GM18502 (cell line): Measurements from ENCODE around the gene GATA2.

Source experiments
- ATAC-seq: cut with Tn5 transposase; IDR thresholded peaks from one replicate; pipeline ENCODE4 v1.9.1; 2021; ENCODE audit warnings: mild to moderate bottlenecking; ENCODE audit not compliant: unreplicated experiment, poor library complexity

Gene GATA2

DNA sequence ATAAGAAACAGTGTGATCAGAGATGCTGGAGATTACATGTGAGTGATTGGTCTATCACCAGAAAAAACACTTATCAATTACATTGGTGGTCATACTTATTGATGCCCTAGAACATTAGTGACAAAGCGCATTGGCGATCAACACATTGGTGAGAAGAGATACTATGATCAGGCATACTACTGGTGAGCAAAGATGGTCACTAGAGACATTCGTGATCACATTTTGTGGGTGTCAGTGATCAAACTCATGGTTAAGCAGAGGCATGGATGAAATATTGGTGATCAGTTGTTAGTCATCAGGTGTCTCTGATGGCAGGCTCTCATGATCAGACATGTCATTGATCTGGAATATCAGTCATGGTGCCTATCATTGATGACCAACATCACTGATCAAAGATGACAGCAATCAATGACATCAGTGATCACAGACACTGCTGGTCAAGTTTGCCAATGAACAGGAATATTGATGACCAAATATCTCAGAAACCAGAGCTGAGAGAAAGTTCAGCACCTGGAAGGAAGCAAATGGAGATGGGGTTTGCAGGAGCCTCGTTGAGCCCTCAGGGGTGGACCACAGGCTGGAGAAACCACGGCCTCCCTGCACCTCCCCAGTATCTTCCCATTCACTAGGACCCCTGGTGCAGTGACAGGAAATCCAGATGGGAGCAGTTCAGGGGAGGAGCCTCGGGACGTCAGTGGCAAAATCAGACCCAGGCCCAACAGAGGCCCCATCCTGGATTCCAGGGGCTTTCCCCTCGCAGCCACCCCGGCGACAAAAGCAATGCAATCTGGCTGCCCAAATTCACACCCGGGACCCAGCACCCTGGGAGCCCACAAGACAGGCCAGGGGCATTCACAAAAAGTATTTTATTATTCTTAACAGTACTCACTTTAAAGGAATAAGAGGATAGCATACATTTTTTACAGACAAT, 14.2 kb downstream of the GATA2 start:
- ATAC-seq = no peak

DNA sequence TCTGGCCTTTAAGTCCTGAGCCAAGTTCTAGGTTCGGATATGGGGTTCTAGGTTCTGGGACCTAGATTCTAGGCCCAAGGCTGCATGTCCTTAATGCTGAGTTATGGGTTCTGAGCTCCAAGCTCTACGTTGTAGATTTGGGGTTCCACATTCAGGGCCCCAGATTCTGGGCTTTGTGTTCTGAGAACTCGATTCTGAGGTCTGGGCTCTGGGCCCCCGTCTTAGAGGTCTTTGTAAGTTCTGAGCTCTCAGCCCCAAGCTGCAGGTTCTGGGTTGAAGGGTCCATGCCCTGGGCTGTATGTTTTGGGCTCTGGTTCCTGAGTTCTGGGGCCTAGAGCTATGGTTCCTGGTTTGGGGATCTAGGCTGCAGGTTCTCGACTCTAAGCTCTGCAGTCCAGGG, 16.3 kb downstream of the GATA2 start:
- no peak for ATAC-seq

DNA sequence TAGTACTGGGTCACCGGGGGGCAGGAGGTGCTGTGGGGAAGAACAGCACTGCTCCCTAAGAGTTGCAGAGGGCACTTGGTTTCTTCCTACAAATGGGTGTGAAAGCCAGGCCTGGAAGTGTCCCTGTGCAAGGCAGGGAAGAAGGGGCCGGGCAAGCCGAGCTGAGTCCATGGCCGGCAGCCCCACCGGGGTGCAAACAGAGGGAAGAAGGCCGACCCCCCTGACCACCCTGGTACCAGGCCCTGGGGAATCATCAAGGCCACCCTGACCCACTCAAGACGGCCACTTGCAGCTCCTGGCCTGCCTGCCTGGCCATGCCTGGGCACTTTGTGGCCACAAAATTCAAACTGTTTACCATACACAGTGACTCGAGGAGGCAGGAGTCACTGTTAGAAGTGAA, 17.6 kb downstream of the GATA2 start:
- no peak for ATAC-seq

DNA sequence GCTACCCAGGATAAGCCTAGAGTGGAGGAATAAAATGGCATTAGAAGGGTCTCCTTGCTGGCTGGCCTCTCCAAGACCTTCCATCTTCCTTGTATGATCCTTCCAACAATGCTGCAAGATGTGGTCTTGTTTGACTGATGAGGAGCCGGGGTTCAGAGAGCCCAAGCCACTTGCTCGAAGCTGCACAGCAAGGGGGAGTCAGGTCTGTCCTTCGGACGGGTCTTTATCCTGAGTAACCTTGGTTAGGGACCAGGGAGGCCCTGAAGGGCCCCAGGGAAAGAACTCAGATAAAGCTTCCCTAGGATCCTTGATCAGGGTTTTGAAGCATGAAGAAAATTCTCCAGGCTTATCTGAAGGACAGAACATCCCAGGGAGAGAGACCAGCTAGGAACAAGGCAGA, 19.3 kb downstream of the GATA2 start:
- ATAC-seq = no peak

DNA sequence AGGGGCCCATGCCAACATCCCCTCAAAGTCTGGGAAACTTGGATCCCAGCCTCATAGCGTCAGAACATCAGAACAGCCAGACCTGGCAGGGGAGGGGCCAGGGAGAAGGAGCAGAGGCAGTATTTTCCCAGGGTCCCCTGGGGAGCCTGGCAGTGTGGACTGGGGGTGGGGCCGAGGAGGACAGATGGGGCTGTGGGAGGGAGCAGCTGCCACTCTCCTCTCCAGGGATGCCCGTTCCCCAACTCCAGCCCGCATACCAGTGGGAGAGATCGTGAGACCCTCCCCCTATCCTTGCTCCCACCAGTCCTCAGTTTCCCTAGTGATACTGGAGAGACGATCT, 19.9 kb downstream of the GATA2 start:
- ATAC-seq = no peak

DNA sequence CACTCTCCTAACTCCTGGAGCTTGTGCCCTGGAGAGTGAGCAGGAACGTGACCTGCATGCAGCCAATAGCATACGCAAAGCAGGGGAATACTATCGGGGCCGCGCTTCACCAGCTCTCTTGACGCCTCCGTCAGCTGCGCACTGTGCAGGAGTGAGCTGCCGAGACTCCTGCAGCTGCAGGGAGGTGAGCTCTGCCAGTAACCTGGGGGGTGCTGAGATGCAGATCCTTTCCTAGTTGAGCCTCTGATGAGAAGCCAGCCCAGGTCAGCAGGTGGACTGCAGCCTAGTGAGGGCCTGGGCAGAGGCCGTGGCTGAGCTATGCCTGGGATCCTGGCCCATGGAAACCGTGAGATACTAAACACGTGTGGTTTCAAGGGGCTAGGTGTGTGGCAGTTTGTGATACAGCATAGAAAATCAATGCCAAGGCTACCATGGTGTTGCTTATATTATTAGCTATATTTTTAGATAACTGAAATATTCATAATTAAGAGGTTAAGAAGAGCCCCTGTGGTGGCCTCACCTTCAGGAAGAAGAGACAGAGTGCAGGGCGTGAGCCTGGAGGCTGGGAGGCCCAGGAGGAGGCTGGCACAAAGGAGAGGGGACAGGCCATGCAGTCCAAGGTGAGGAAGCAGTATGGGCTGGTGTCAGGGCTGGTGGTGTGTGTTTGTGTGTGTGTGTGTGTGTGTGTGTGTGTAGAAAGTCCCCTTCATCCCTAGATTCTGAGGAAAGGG, 20.4 kb downstream of the GATA2 start:
- ATAC-seq = no peak

DNA sequence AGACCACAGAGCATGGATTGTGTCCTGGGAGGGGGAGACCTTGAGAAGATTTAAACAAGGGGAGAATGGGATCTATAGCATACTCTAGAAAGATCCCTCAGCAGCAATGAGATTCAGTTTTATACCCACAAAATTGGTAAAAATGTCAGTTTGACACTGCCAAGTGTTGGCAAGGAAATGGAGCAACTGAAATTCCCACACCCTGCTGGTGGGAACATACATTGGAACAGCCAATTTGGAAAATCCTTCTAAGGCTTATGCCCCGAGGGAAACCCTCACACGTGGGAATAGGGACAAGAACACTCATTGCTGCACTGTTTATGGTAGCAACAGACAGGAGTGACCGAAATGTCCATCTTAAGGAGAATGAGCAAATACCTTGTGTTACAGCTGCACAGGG, 21.3 kb downstream of the GATA2 start:
- ATAC-seq = no peak

DNA sequence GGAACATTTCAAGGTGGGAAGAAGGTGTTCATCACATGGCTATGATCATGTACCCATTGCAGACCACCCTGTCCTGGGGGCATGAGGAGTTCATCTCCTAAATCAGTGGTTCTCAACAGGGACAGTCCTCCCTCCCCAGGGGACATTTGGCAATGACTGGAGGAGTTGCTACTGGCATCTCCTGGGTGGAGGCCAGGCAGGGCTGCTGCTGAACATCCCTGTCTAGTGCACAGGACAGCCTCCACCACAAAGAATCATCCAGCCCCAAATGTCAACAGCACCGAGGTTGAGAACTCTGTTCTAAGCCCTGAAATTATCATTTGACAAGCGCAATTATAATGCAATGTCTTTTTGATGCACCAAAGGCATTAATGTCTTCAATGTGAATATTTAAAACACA, 21.9 kb downstream of the GATA2 start:
- ATAC-seq = no peak

DNA sequence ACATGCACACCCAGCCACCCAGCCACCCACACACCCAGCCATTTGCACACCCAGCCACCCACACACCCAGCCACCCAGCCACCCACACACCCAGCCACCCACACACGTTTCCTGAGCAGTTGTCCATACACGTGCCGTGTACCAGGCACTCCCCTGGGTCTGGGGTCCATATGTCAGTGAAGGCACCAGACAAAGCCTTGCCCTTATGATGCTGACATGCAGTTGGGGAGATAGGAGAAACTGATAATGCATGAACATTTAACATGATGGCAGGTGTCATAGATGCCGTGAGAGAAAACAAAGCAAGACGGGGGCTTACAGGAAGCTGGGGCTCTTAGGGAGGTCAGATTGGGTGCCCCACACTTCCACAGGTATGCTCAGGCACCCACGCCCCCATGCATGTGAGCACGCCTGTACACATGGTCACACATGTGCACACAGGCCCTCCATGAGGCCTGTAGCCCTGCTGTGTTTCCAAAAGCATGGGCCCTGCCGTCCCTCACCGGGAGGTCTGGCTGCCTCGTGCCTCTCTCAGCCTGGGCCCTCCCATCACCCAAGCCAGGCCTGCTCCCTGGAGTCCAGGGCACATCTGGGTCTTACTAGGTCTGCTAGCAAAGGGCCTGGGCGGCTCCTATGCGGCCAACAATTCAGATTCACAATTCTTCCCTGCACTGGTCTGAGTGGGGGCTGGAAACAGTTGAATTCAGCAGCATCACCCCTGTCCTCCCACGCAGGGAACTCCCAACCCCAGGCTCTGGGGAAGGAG, 22.7 kb downstream of the GATA2 start:
- ATAC-seq = no peak

DNA sequence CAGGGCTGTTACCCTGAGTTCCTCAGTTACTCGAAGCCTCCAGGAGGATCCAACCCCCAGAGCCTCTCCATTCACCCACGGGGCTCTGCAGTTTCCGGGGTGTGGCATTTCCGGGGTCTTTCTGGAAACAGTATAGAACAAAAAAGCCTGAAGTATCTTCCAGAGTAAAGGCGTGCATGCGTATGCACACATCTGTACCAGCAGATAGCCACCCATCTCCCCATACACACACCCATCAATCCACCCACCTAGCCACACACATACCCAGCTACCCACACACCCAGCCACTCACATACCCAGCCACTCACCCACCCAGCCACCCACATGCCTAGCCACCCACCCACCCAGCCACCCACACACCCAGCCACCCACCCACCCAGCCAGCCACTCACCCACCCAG, 23.4 kb downstream of the GATA2 start:
- no peak for ATAC-seq

DNA sequence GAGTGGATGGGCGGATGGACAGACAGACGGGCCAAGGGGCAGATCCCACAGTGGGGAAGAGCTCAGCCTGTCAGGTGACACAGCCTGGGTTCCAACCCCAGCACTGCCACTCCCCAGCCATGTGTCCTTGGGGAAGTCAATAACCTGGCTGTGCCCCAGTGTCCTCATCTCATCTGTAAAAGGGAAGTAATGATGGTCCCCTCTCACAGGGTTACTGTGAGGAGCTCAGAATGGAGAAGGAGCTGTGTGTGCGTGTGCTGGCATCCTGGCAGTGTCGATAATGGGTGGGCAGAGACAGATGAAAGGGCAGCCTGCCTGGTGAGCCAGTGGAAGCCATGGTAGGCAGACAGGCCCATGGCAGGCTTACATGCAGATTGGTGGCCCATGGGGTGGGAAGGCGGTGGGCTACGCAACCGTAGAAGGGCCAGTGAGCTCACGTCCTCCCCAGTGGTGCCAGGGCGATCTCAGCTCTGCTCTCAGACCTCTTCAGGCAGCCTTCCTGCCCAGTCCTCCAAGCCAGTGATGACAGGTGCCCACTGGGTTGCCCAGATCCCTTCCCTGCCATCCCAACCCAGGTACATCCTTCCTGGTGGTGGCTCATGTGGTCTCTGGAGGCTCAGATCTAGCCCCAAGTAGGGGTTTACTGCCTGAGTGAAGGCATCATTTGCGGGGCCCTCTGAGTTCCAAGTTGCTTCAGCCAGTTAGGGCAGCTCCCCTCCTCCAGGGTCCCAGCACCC, 24.0 kb downstream of the GATA2 start:
- ATAC-seq = no peak

DNA sequence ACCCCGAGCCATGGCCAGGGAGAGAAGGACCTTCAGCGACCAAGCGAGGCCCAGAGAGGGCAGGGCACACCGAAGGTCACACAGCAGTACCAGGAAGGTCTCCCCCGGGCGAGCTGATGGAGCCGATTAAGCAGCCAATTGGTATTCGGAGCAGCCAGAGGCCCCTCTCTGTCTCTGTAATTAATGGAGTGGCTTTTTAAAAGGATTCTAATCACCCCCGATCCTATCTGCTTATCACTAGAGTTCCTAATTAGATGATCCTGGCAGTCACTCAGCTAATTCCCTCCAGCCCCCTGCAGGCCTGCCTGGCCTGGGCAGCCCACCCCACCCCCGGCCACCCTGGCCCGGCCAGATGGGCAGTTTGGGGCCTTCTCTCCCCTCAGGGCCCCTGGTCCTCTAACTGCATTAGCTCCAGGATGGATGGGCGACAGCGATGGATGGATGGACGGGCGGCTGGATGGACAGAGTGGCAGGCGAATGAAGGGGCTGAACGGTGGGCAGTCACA, 24.7 kb downstream of the GATA2 start:
- ATAC-seq = no peak

DNA sequence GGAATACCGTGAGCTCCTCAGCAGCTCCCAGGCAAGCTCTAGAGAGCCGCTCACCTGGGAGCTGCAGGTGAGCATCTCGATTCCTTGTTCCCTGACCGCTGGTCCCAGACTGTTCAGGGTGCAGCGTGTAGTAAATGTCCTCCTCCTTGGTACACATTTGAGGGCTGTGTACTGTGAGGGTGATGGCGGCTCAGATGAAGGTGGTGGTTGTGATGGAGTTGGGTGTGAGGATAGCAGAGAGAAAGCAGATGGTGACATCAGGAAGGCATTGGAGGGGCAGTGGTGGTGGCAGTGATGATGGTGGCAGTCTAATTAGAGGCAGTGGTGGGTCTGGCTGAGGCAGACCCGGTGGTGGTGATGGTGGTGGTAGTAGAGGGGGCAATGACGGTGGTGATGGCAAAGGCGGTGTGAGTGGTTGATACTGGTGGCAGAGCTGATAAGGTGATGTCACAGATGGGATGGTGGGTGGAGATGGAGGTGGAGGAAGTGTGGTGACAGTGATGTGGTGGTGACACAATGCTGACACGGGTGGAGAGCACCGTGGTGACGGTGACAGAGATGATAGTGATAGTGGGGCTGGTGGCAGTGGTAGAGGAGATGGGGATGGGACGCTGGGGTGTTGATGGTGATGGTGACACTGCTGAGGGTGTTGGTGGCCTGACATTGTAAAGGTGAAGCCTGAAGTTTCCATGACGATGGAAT, 26.0 kb downstream of the GATA2 start, which contains the start of gene DNAJB8:
TSS of gene DNAJB8 (minus strand) at position 51 of the 702 bp plus-strand sequence. CDS start 3,645 bp downstream, outside the sequence.
- no peak for ATAC-seq

DNA sequence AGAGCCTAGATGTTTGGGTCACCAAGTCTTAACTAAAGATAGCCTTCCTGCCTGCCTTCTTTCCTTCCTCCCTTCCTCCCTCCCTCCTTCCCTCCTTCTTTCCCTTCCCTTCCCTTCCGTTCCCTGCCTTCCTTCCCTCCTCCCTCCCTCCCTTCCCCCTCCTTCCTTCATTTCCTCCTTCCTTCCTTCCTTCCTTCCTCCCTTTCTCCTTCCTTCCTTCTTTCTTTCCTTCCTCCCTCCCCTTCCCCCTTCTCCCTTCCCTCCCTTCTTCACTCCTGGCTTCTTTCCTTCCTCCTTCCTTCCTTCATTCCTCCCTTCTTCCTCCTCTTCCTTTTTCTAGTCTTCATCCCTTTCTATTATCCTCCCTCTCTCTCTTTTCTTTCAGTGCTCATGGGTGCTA, 28.3 kb downstream of the GATA2 start:
- no peak for ATAC-seq

DNA sequence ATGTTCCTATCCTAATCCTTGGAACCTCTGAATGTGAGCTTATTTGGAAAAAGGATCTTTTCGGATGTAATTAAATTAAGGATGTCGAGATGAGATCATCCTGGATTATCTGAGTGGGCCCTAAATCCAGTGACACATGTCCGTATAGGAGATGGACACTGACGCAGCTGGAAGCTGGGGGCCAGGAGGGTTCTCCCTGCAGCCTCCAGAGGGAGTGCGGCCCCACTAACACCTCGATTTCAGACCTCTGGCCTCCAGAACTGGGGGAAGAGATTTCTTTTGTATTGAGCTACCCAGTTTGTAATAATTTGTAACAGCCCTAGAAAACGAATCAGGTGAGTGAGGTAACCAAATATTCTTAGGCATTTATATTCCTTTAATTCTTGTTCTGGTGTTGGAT, 28.8 kb downstream of the GATA2 start:
- ATAC-seq = no peak

DNA sequence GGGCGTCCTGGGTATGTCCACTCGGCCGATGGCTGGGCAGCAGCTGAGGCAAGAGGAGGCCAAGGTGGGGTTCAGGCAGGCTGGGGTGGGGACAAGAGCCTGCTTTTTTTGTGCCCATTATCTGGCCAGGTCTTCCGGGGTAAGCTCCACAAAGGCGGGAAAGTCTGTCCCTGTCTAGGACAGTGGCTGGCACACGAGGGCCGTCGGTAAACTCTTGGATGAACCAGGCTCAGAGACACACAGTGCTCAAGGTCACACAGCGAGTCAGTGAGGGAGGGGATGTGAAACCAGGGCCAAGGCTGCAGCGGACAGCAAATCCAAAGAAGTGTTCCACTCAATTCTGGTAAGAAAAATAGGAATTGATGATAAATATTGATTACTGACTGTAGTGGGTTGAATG, 29.2 kb downstream of the GATA2 start:
- ATAC-seq = no peak

DNA sequence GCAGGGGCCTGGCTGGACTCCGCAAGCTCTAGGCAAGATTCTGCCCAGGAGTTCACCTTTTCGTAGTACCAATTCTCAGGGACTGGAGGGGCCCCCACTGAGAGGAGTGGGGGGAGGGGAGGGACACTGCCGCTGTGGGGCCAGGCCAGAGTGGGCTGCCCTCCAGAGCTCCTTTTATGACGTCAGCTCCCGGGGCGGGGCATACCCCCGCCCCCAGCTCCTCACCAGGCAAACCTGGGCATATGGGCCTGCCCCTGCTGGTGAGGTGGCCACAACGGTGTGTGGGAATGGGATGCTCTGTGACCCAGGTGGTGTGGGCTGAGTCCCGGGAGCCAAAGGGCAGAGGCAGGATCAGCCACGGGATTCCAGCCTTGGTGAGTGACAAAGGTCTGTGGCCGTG, 29.6 kb downstream of the GATA2 start:
- ATAC-seq = no peak

DNA sequence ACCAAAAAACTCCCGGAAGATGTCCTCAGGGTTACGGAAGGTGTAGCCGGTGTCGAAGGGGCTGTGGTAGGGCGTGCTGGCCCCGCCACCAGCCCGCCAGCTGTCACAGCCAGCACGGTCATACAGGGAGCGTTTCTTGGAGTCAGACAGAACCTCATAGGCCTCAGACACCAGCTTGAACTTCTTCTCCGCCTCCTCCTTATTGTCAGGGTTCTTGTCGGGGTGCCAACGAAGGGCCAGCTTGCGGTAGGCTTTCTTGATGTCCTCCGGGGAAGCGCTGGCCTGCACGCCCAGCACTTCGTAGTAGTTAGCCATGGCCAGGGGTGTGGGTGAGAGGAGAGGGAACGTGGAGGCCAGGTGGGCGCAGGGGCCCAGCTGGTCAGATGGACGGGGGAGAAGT, 30.1 kb downstream of the GATA2 start:
- no peak for ATAC-seq

DNA sequence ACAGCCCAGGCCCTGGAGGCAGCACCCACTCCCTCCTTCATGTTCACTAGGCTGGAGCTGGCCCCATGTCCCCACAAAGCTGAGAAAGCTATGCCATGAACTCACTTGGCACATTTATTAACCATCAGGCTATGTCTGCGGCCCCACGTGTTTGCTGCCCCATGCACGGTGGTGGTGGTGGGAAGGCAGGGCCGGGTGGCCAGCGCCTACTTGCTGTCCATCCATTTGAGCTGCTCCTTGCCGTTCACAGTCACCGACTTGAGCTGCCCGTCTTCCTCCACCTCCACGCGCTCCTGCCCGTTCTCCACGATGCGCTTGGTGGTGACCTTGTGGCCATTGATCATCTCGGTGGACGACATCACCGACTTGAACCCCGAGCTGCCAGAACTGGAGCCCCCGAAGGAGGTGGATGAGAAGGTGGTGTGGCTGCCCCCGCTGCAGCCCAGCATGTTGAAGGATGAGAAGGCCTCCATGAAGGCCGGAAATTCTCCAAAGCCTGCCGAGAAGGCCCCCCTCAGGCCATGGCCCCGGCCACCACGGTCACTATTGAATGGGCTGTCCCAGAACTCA, 30.6 kb downstream of the GATA2 start:
- ATAC-seq = no peak
